Endometrial microvascular endothelial cells (primary cell): ENCODE measurements around the gene RRAGB. TPM values are rescaled to one million over a fixed set of nuclear protein-coding genes. Genes with fewer than 3 reads are reported as not detected.
"Not testable (repeated sequence)": the region's sequence is repeated elsewhere in the genome, so short reads cannot be mapped to it uniquely, and the experiment has no call there.

Experiments used
- in situ Hi-C: cut with HindIII; loops from 2 replicates; pipeline ENCODE4 v1.10.0; 2017; ENCODE audit warnings: low sequenced_read_pairs, low pct_unique_long_range_greater_than_20kb; ENCODE audit errors: inconsistent ontology term
- total RNA-seq: library from RNA; depleted of rRNA; stranded (reverse); fragments of >200 nt; gene quantifications from one replicate; pipeline ENCODE4 v1.2.3, GENCODE V29; 2015; ENCODE audit errors: inconsistent ontology term

The RRAGB gene
- total RNA-seq, 1 donor from 2014 or later: 7.3 TPM

GRCh38 chrX:55754861-55755294 lies 37.3 kb downstream of the RRAGB start:
- in situ Hi-C loops: no loop called here

GRCh38 chrX:55758033-55758432 lies 40.5 kb downstream of the RRAGB start:
- in situ Hi-C loops: no loop called here

- in situ Hi-C loops: no loop called here
Observed at GRCh38 chrX:55759478-55759877, 41.9 kb downstream of the RRAGB start.

GRCh38 chrX:55767100-55767499 lies 49.6 kb downstream of the RRAGB start:
- in situ Hi-C loops: no loop called here

GRCh38 chrX:55774419-55774818 lies 56.9 kb downstream of the RRAGB start:
- in situ Hi-C loops: not testable (repeated sequence)

- in situ Hi-C loops: no loop called here
Observed at GRCh38 chrX:55777596-55777995, 60.0 kb downstream of the RRAGB start.

- in situ Hi-C loops: no loop called here
Observed at GRCh38 chrX:55778322-55778721, 60.8 kb downstream of the RRAGB start.

- in situ Hi-C loops: no loop called here
Observed at GRCh38 chrX:55783723-55784122, 66.2 kb downstream of the RRAGB start.

- in situ Hi-C loops: no loop called here
Observed at GRCh38 chrX:55787063-55787462, 69.5 kb downstream of the RRAGB start.

- in situ Hi-C loops: no loop called here
Observed at GRCh38 chrX:55787727-55788126, 70.2 kb downstream of the RRAGB start.

- in situ Hi-C loops: no loop called here
Observed at GRCh38 chrX:55794405-55794804, 76.9 kb downstream of the RRAGB start.

GRCh38 chrX:55796496-55796895 lies 78.9 kb downstream of the RRAGB start:
- in situ Hi-C loops: no loop called here

- in situ Hi-C loops: no loop called here
Observed at GRCh38 chrX:55801811-55802210, 84.3 kb downstream of the RRAGB start.

Other genes starting within 250 kb of the RRAGB start
- gene USP51, start 227.9 kb upstream of the RRAGB start, total RNA-seq: 0.37 TPM
- not detected for gene FOXR2, start 94.3 kb upstream of the RRAGB start, total RNA-seq